Epithelial cell of esophagus (primary cell): Measurements from ENCODE around the gene MYO18B.

Experiments
- DNase-seq: peaks from one replicate; pipeline ENCODE4 v3.0.0; 2010; ENCODE audit warnings: low read depth
- H3K4me3 ChIP-seq: 2 replicates; pipeline ENCODE4 v1.5.1; 2011; ENCODE audit warnings: mild to moderate bottlenecking, low read length, control low read depth
- CTCF ChIP-seq: IDR thresholded peaks from 2 replicates; pipeline ENCODE4 v1.5.1; 2011; ENCODE audit warnings: low read depth, mild to moderate bottlenecking, low read length, control low read depth, inconsistent platforms; ENCODE audit not compliant: insufficient read depth; ENCODE audit errors: missing control alignments

The MYO18B gene

GRCh38 chr22:25795478-25795877, 53.5 kb downstream of the MYO18B start:
- H3K4me3 ChIP-seq, result no peak overlapping the region
- DNase-seq, result no peak
- TF ChIP-seq CTCF, result no peak

- TF ChIP-seq CTCF, result no peak
- no peak for DNase-seq
- H3K4me3 ChIP-seq, result no peak overlapping the region
Observed at GRCh38 chr22:25797498-25798290, 55.7 kb downstream of the MYO18B start.

- H3K4me3 ChIP-seq, result no peak overlapping the region
- TF ChIP-seq CTCF, result no peak
- no peak for DNase-seq
Observed at GRCh38 chr22:25800766-25801165, 58.8 kb downstream of the MYO18B start.

GRCh38 chr22:25802018-25802417, 60.0 kb downstream of the MYO18B start:
- no peak overlapping the region for H3K4me3 ChIP-seq
- TF ChIP-seq CTCF, result no peak

GRCh38 chr22:25804676-25805075, 62.7 kb downstream of the MYO18B start:
- TF ChIP-seq CTCF, result no peak

More at GRCh38 chr22:25802018-25802417, 60.0 kb downstream of the MYO18B start:
- DNase-seq, result no peak

GRCh38 chr22:25806579-25806978, 64.6 kb downstream of the MYO18B start:
- DNase-seq, result no peak
- no peak overlapping the region for H3K4me3 ChIP-seq
- TF ChIP-seq CTCF, result no peak

More at GRCh38 chr22:25804676-25805075, 62.7 kb downstream of the MYO18B start:
- H3K4me3 ChIP-seq, result no peak overlapping the region
- no peak for DNase-seq

GRCh38 chr22:25814685-25815084, 72.7 kb downstream of the MYO18B start:
- TF ChIP-seq CTCF, result no peak
- DNase-seq, result no peak
- H3K4me3 ChIP-seq, result no peak overlapping the region
